GM21390 (cell line): ENCODE results near the gene ANKMY1.
"Not testable (repeated sequence)": the region's sequence is repeated elsewhere in the genome, so short reads cannot be mapped to it uniquely, and the experiment has no call there.

Source experiments
- ATAC-seq: cut with Tn5 transposase; IDR thresholded peaks from one replicate; pipeline ENCODE4 v1.9.1; 2021; ENCODE audit not compliant: unreplicated experiment

The ANKMY1 gene

DNA sequence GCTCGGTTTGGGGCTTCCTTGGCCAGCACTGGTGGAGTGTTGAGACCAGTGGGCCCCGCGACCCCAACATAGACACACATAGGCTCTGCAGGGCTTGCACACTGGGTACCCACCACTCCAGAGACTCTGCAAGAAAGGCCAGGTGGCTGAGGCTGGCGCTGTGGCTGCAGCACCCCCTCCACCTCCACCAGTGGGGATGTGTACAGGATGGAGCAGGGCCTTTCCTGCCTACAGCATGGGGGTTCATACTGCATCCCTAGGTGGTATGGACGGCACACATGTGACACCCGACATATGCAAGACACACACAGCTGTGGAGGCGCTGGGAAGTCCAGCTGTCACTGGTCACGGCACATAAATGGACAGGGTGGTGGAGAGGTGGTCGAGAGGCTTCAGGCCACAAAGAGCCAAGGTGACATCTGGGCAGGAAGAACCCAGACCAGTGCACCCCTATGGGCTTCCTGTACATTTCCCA, 11.8 kb upstream of the ANKMY1 start:
- no peak for ATAC-seq

DNA sequence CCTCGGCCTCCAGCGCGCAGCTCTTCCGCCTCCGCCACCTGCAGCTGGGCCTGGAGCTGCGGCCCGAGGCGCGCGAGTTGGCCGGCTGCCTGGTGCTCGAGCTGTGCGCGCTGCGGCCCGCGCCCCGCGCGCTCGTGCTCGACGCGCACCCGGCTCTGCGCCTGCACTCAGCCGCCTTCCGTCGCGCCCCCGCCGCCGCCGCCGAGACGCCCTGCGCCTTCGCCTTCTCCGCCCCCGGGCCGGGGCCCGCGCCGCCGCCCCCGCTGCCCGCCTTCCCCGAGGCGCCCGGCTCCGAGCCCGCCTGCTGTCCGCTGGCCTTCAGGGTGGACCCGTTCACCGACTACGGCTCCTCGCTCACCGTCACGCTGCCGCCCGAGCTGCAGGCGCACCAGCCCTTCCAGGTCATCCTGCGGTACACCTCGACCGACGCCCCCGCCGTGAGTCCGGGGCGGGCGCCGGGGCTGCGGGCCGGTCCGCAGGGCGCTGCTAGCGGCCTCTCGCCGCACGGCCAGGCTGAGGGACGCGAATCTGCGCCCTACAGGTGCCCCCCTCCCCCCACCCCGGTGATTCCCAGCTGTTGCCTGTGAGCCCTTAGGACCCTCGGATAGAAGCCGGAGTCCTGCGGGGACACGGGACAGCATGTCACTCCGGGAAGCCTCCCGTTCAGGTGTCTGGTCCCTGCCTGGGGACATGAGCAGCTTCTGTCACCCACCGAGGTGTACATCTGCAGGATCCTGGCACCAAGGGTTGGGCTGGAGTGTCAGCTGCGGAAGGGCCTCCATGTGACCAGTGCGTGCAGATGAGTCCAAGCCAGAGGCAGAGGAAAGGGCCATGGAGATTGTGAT, 11.1 kb upstream of the ANKMY1 start:
- ATAC-seq: peak; percentile 8

DNA sequence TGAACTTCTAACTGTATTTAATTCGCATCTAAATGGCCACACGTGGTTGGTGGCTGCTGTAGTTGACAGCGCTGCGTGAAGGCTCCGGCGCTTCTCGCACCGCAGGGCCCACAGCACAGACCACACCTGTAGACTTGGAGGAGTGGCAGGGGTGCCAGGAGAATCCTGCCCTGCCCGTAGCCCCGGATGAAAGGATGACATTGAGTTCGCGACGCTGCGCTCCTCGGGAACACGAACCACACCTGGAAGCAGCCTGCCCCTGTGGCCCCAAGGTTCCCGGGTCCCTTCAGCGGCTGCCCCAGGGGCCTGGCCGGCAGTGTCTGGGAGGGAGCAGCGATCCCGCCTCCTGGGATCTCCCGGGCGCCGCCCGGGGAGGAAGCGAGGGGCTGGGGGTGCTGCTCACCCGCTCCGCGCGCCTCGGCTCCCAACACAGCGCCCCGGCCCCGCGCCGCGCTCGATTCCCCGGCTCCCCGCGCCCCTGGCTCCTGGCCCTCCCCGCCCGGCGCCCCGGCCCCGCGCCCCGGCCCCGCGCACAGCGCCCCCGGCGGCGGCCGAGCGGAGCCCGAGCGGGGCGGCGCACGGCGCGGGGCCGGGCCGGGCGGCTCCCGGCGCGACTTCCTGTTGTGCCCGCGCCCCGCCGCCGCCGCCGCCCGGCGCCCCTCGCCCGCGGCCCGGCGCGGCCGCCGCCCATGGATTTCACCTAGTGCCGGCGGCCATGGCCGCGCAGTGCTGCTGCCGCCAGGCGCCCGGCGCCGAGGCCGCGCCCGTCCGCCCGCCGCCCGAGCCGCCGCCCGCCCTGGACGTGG, 10.3 kb upstream of the ANKMY1 start, which contains the start of gene RNPEPL1:
TSS of gene RNPEPL1 (plus strand) at position 613 of the 806 bp plus-strand sequence. CDS start at position 716, 103 bp downstream.
- ATAC-seq: peak; percentile 27

DNA sequence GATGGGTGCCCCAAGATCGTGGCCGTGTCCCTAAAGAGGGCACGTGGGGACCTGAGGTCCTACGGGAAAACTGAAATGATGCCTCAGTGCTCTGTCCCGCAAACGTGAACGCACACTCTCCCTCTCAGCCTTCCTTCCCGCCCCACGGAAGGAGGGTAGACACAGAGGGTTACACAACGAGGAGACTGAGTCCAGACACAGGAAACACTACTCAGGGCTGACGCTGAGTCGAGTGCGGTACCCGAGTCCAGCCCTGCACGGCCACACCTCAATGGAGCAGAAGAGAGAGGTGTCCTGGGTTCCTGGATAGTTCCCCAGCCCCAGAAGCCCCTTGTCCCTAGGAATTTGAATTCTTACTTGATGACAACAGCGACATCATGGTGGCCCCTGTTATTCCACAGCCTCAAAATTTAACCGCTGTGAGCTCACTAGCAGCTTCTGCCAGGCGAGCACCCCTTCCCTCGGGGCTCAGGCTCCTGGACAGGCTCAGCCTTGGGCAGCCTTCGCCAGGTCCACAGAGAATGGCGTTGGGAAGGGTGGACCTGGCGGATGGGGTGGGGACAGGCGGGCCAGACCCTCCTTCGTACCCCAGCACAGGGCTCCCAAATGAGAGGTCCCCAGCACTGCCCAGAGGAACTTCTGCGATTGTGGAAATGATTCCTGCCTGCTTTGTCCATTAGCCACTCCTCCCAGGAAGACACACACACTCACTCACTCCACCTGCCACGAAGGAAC, 9.5 kb upstream of the ANKMY1 start:
- ATAC-seq: no peak

DNA sequence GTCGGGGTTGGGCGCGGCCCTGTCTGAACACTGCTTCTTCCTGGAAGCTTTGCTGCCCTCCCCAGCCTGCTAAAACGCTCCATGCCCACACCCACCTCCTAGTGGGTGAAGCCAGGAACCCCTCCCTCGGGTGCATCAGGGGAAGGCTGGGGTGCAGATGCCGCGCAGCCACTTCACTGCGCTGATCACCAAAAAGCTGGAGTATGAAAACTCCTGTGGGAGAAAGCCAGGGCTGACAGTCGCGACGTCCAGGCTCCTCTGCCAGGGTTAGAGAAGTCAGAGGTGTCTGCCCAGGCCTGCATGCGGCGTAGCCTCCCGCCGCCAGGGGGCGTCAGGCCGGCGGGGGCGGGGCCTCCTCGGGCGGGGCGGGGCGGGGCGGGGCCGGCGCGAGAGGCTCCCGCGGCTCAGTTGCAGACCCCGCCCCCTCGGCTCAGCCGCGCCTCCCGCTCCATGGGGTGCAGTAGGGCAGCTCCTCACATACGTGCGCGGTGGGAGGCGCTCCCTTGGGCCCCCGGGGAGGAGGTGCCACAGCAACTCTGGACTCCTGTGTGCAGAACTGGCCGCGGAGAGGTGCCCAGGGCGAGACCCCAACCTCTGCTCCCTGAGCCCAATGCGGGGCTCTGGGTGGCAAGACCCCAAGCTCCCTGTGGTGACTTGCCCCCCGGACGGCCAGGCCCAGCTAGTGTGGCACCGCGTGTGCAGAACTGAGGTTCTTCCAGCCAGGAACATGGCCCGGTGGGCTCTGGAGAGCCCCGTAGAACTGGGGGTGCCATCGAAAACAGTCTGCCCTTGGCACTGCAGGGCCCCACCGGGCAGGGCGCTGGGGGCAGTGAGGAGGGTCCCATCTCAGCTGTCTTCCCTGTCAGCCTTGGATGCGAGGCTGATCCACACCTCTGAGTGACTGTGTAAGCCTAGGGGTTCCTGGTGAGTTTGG, 8.7 kb upstream of the ANKMY1 start:
- ATAC-seq: peak; percentile 48

DNA sequence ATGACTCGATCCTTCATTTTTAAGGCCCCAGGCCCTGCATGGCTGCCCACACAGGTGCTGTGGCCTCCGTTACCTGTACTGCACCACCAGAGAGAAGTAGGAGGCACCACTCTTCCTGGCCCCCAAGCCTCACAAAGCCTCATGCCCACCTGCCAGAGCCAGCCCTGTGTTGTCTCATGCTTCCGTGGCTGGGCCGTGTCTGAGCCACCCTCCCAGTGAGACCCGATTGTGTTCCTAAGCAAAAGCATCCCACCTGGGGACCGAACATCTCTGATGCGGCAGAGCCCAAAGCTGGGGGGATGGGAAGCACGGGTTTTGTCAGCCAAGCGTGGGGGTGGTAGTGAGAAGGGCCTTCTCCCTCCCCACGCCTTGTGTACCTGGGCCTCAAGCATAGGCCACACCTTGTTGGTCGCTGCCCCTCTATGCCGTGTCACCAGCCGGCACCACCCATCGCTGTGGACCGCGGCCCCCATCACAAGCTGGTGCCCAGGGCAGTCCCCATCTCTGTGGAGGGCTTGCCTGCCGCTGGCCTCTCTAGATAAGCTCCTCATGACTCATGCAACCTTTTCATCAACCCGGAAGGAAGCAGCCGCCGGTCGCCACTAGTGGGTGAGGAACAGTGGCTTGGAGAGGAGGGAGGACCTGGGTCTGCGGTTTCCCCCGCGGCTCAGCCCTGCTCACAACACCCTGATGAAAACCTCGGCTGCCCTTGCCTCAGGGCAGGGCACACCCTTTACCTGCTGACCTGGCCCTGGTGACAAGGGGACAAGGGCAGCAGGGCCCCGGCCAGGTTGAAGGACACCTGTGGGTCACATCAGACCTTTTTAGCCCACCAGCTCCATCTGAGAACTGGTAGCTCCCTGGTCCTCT, 7.8 kb upstream of the ANKMY1 start:
- peak; percentile 32 for ATAC-seq

DNA sequence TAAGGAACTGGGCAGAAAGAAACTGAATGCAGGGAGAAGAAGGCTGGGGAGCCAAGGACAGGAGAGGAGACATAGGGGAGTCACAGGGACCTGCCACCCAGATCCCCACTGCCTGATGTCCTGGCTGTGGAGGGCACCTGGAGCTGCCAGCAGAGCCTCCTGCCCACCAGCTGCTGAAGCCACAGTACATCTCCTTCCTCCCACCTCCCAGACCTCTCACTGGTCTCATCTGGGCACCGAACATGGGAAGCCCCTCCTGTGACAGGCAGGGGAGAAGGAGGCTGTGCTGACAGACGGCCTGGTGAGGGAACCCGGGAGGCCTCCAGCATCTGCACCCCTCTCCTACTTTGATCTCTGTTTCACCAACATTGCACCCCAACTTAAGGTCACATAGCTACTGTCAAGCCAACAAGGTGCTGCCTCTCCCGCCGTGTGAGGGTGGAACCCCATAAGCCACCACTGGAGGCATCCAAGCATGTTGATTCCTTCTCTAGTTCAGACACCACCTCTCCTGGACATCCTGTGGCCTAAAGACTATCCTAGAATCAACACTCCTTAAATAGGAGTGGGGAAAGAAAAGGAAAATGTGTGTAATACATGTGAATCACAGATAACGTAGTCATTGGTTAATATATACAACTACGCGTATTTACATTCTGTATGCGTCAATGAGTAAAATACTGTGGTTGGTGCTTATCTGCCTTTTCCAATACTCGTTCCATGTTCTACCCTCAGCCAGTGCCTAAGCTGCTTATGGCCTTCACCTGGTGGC, 7.0 kb upstream of the ANKMY1 start:
- ATAC-seq: no peak

DNA sequence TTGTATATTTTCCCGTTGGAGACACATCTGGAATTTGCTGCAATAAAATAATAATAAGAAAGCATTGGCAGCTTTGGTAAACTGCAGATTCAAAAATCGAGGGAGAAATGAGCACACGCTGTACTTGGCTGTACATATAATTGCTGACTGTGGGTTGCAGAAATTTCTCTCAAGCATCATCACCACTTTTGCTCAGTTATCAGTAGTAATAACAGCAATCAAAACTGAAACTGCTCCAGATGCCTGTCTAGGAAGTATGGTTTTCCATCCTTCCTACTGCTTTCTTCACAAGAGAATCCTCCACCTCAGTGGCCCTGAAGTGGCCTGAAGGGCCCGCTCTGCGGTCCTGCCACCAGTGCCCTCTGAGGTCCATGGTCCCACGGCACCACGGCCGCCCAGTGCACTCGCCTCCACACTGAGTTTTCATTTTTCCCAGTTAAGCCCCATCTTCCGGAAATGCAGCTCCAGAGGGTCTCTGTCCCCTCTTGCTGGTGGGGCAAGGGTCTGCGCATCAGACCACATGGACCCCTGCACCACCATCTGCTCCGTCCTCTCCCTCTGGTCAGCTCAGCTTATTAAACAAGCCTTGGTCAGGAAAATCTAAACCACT, 6.3 kb upstream of the ANKMY1 start:
- no peak for ATAC-seq

DNA sequence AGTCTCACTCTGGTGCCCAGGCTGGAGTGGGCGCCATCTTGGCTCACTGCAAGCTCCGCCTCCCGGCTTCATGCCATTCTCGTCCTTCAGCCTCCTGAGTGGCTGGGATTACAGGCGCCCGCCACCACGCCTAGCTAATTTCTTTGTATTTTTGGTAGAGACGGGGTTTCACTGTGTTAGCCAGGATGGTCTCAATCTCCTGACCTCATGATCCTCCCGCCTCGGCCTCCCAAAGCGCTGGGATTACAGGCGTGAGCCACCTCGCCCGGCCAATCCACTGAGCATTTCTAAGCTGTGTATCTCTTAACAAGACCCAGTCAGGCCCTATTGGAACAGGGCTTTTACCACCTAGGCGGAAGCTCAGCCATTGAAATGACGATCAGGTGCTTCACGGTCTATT, 5.4 kb upstream of the ANKMY1 start:
- ATAC-seq: not testable (repeated sequence)

DNA sequence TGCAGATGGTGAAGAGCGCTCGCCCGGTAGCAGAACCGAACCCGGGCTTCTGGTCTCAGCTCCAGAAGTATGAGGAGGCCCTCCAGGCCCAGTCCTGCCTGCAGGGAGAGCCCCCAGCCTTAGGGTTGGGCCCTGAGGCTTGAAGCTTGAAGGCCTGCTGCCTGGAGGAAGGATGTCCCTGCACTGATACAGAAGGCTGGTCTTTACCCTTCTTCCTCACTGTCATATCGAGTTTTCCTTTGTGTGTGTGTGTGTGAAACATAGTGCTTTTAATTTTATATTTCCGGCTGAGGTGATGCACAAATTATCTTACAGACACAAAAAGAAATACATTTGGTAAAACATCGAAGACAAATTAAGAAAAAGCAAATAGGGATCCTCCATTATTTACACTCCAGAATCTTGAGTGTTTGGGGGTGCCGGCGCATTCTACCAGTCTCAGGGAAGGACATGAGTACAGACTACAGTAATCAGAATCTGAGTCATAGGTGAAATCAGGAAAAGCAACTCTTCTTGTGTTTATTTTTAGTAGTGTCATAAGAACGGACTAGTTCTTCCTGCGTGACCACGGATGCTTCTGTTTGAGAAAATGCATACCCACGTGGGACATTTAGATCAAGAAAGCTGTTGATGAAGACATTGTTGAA, 3.7 kb upstream of the ANKMY1 start:
- ATAC-seq: no peak

DNA sequence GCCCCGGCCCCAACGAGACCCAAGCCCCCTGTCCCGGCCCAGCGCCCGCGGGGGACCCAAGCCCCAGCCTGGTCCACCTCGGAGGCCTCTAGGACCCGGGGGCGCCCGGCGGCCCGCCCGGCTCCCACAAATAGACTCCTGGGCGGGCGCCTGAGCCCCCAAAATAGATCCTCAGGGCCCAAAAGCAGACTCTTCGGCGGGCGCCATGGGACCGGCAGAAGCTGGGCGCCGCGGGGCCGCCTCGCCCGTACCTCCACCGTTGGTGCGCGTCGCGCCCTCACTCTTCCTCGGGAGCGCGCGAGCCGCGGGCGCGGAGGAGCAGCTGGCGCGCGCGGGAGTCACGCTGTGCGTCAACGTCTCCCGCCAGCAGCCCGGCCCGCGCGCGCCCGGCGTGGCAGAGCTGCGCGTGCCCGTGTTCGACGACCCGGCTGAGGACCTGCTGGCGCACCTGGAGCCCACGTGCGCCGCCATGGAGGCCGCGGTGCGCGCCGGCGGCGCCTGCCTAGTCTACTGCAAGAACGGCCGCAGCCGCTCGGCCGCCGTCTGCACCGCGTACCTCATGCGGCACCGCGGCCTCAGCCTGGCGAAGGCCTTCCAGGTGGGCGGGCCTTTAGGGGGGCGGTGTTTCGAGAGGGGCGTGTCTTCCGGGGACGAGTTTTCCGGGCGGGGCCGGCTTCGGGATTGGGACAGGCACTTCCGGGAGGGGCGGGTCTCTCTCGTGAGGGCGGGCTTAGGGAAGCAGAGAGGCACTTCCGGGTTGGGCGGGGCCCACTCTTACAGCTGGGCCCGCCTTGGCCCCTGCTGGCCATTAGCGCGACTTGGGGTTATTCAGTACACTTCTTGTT, 2.9 kb upstream of the ANKMY1 start:
- peak; percentile 55 for ATAC-seq

DNA sequence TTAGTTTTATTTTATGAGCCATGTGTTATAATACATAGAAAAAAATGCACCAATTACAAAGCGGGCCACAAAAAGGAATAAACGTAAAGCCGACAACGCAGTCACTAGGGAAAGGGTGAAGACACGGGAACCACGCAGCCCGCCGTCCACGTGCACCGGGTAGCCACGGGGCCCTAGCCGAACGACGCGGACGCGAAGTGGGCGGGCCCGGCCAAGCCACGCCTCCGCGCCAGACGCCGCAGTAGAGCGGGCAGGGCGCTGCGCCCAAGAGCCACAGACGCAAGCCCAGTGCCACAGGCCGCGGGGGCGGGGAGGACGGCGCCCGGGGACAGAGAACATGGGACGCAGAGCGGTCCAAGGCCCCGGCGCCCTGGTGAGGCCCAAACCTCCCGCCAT, 2.3 kb upstream of the ANKMY1 start, which contains the start of gene DUSP28:
TSS of gene DUSP28 (plus strand) at position 274 of the 396 bp plus-strand sequence. CDS start 328 bp downstream, outside the sequence.
- ATAC-seq: peak; percentile 55

DNA sequence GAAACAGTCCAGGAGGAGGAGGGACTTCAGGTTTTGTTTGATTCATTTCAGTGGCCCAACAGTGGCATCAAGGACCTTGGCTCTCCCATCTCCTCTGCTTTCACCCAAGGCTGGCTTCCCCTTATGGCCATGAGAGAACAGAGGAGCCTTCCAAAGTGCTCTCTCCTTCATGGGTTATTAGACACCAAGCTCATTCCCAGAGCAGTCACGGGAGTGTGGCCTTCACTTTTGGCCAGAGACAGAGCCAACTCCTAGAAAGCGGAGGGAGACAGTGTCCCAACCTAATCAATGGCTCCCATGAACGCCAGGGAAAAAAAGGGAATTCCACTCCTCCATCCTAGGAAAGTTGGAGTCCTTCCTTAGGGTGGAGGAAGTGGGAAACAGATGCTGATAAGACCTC, 1.5 kb upstream of the ANKMY1 start:
- ATAC-seq: no peak

DNA sequence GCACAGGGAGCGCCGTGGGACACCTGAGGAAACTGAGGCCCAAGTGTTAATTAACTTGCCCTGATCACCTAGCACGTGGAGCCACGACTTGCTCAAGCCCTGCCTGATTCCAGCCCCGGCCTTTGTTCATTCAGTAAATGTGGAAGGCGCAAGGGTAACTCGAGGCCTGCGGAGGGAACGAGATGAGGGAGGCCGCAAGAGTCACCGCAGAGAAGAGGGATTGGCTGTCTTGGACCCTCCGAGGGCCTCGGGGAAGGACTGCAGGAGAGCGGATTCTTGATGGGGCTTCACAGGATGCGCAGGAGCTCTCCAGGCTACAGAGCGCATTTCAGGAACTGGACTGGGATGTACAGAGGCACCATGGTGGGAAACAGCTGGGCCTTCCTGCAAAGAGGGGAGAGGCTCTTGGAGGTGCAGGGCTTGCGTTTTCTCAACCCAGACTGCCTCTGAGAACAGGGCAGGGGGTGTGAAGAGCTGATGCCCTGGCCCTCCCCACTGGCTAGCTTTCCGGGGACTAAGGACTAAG, 511 bp upstream of the ANKMY1 start:
- no peak for ATAC-seq

DNA sequence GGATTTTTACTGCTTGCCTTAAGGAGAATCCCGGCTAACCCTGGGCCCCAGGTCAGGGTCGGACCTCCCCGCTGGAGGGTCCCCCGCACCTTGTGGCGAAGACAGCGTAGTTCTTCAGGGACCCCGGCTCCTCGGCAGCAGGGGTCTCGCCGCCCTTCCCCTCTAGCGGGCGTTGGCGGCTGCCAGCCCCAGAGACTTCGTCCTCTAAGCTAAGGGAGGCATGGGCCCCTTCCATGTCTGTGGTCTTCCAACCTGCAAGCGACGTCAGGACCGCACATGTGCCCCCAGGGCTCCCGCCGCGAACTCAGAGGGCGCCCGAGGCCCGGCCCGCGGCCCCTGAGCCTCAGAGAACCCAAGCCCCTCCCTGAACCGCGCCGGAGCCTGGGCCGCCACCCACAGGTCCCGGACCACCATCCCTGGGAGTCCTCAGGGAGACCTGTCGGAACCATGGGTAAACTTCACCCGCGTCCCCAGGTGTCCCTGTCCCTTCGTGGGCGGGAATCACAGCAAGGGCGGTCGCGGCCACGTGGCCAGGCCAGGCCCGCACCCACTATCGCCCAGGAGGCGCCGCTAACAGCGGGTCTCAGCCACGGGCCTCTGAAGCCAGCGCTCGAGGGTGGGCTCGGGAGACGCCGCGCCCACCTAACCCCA, 562 bp downstream of the ANKMY1 start:
- no peak for ATAC-seq
